Right lung (tissue), 5 donors: ENCODE measurements around the gene BST1. TPM values are rescaled to one million over a fixed set of nuclear protein-coding genes. Genes with fewer than 3 reads are reported as not detected.
"Not testable (repeated sequence)": the region's sequence is repeated elsewhere in the genome, so short reads cannot be mapped to it uniquely, and the experiment has no call there.

Experiments used
- DNase-seq, 2 donors: peaks; one replicate each; pipeline ENCODE4 v3.0.0-alpha.2; 2013
- polyA plus RNA-seq, 5 donors: library from polyadenylated mRNA; unstranded; fragments of 120-200 nt; gene quantifications; one replicate each; pipeline versions ENCODE4 v1.2.1 to v1.2.3, GENCODE V29; 2013; ENCODE audit warnings: inconsistent platforms in 1 of 5, low replicate concordance in 1 of 5; ENCODE audit not compliant: insufficient read length in 5 of 5, insufficient read depth in 1 of 5

BST1 gene
- polyA plus RNA-seq, 5 donors: 3.2 to 5.4 (median 3.9) TPM

- DNase-seq: no peak
Observed at GRCh38 chr4:15742083-15742582, 39.3 kb downstream of the BST1 start.

DNA sequence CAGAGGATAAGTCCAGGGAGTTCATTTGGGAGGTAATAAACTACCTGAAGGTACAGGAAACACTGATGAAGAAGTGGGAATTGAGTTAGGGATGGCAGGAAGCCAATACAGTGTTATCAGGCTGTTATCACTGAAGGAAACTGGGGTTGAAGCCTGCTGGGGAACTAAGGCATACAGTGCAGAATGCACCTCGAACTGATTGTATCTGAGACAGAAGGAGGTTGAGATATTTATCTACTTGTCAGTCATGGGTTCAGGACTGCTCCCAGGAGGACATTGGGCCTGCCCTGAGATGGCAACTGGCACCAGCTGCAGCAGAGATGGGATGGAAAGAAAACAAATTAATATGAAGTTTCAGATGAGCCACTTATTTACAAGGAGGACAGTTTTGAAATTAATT lies 39.8 kb downstream of the BST1 start:
- DNase-seq: no peak

GRCh38 chr4:15744016-15744545 lies 41.2 kb downstream of the BST1 start:
- no peak for DNase-seq

GRCh38 chr4:15746110-15746509 lies 43.2 kb downstream of the BST1 start:
- no peak for DNase-seq

- no peak for DNase-seq
Observed at GRCh38 chr4:15749001-15749400, 46.1 kb downstream of the BST1 start.

- DNase-seq: no peak
Observed at GRCh38 chr4:15751153-15751552, 48.3 kb downstream of the BST1 start.

DNA sequence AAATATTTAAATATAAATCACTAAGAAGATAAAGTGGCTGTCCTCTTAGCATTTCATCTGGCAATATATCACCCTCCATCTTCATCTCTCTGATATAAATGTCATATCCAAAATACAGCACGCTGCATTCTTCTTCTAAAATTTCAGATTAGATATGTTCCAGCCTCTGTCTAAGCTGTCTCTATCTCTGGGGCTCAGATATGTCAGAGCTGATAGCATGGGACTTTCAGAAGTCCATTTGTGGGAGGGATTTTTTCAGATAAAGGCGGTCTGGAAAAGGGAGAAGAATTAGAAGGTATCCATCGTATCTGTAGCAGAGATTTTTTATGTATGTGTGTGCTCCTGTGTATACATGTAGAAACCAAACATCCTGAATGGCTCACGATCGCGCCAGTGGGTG lies 50.2 kb downstream of the BST1 start:
- DNase-seq: no peak

DNA sequence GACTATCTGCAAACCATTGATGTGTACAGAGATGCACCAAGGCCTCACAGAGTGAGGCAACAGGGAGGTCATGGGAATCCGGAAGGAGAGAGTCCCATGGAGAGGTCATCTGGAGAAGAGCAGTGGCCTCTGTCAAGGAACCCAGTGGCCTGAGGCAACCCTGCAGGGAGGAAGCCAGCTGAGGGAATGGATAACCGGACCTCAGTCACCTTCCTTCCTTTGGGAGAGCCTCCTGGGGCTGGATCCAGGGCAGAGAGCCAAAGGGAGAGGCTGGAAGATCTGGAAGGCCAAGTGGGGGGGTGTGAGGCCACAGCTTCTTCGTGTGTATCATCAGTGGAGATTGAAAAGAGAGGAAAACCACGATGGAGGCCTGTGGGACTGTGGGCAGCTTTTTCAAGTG lies 50.9 kb downstream of the BST1 start:
- DNase-seq: no peak

DNA sequence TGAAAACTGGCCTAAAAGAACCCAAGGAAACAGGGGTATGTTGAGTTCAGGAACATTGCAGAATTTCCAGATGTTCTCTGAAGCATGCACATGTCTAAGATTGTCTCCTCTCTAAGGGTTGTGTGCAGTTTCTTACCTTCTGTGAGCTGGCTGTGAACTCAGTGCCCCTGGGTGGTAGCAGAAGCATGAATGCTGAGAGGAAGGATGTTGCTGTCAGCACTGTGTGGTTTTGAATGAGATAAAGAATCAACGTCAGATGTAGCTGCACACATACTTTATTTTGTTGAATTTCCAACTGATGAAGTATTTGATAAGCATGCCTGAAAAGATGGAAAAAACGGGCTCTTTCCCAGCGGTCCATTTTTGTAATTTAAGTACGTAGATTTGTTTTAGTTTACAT lies 51.5 kb downstream of the BST1 start:
- no peak for DNase-seq

- no peak for DNase-seq
Observed at GRCh38 chr4:15755321-15756155, 52.7 kb downstream of the BST1 start.

- no peak for DNase-seq
Observed at GRCh38 chr4:15756361-15756861, 53.5 kb downstream of the BST1 start.

DNA sequence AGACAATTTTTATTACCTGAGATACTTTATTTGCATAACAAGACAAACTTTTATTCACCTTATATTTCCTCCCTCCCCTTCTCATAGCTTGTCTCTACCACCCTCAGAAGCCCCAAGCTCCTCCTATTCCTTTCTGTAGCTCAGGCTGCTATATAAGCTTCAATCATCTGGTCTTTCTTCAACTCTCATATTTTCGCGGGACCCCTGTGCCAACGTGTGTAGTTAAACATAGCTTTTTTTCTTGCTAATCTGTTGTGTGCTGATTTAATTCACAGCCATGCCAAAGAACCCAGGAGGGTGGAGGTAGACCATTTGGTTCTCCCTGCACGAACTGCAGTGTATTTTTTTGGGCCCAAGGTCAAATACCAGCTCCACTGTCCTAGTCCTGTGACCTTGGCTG lies 54.2 kb downstream of the BST1 start:
- no peak for DNase-seq

GRCh38 chr4:15758294-15758693 lies 55.4 kb downstream of the BST1 start:
- DNase-seq: no peak

GRCh38 chr4:15762460-15762859 lies 59.6 kb downstream of the BST1 start:
- DNase-seq: not testable (repeated sequence)

DNA sequence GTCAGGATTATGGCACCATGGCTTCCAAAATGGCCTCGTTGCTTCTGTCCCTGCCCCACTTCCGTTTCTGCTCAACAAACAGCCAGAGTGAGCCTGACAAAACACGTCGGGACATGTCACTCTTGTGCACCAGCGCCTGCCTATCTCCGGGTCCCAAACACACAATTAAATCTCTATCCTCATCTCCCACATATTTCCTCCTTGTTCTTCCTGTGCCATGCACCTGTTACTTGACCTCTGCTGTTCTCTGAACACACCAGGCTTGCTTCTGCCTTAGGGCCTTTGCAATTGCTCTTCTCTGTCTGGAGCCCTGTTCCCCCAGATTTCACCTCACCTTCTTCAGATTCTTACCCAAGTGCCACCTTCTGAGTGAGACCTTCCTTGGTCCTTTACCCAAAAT lies 62.5 kb downstream of the BST1 start:
- no peak for DNase-seq

- no peak for DNase-seq
Observed at GRCh38 chr4:15765910-15766697, 63.2 kb downstream of the BST1 start.

- DNase-seq: no peak
Observed at GRCh38 chr4:15766821-15767220, 64.0 kb downstream of the BST1 start.

DNA sequence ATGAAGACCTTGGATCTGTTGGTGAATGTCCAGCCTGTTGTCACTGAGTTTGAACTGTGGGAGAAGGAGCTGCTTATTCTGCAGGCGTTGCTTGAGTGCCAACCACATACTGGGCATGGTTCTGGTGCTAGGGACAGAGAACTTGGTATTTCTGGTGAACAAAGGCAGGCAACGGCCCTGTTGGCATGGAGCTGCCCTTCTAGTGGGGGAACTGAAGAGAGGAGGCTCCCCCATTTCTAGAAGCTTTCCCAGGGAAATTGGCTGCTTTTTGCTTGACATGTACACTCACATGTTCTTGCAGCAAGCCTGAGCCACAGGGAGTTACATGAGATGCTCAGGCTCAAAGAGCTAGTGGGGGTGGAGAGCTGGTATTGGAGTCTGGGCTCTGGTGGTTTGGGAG lies 66.3 kb downstream of the BST1 start:
- DNase-seq: no peak

GRCh38 chr4:15771216-15772058 lies 68.6 kb downstream of the BST1 start:
- DNase-seq: no peak

DNA sequence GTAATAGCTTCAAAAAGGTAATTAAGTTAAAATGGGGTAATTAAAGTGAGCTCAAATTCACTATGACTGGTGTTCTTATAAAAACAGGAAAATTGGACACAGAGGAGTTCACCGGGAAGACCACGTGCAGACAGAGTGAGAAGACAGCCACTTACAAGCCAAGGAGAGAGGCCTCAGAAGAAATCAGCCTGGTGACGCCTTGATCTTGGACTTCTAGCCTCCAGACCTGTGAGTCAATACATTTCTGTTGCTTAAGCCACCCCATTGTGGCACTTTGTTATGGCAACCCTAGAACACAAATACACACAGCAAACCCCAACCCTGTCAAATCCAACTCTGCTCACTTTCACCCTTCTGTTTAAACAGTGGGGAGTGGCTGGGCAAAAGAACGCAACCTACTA lies 71.2 kb downstream of the BST1 start:
- DNase-seq: no peak

DNA sequence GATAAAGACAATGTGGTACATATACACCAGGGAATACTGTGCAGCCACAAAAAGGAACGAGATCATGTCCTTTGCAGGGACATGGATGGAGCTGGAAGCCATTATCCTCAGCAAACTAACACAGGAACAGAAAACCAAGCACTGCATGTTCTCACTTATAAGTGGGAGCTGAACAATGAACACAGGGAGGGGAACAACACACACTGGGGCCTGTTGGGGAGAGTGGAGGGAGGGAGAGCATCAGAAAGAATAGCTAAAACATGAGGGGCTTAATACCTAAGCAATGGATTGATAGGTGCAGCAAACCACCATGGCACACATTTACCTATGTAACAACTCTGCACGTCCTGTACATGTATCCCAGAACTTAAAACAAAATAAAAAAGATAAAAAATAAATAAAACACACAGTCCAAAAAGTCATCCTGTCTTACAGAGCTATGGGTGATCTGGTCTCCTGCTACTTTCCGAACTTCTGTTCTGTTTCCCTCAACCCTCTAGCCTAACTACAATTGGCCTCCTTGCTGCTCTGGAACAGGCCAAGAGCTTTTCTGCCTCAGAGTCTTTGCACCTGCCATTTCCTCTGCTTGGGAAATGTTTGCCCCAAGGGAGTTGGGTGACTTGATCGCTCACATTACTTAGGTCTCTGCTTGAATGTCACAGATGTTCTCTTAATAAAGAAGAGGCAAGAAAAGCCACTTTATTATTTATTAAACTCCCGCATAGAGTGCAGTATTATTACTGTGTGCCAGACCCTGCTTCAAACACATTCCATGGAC lies 74.2 kb downstream of the BST1 start:
- DNase-seq: no peak
